ENCODE results near the gene OGDH.
"Not testable (repeated sequence)": the region's sequence is repeated elsewhere in the genome, so short reads cannot be mapped to it uniquely, and the experiment has no call there.

Gene OGDH

GRCh38 chr7:44606341-44607140 is at the start of gene OGDH:
TSS of gene OGDH (plus strand) at chr7:44606627. CDS start at chr7:44624344, 17,717 bp downstream.
- DNase-seq = peak; percentile 99

GRCh38 chr7:44557485-44557884 is 48.9 kb upstream of the OGDH start:
- DNase-seq = no peak

GRCh38 chr7:44559485-44559884 is 46.9 kb upstream of the OGDH start:
- DNase-seq = peak; percentile 18

GRCh38 chr7:44561481-44561880 is 44.9 kb upstream of the OGDH start:
- no peak for DNase-seq

- no peak for DNase-seq
These were observed 44.3 kb upstream of the OGDH start for GRCh38 chr7:44561962-44562621.

- not testable (repeated sequence) for DNase-seq
These were observed 43.8 kb upstream of the OGDH start for GRCh38 chr7:44562622-44562962.

- DNase-seq = no peak
These were observed 43.2 kb upstream of the OGDH start for GRCh38 chr7:44563171-44563679.

GRCh38 chr7:44564606-44565005 is 41.8 kb upstream of the OGDH start:
- DNase-seq = no peak

- DNase-seq = peak; percentile 66
These were observed 41.2 kb upstream of the OGDH start for GRCh38 chr7:44565097-44565794.

GRCh38 chr7:44565795-44566559 is 40.5 kb upstream of the OGDH start:
- no peak for DNase-seq

- no peak for DNase-seq
These were observed 39.7 kb upstream of the OGDH start for GRCh38 chr7:44566680-44567079.

GRCh38 chr7:44567884-44568283 is 38.5 kb upstream of the OGDH start:
- DNase-seq = no peak

- DNase-seq = no peak
These were observed 37.5 kb upstream of the OGDH start for GRCh38 chr7:44568771-44569560.

GRCh38 chr7:44569959-44570358 is 36.5 kb upstream of the OGDH start:
- DNase-seq = no peak

- no peak for DNase-seq
These were observed 33.7 kb upstream of the OGDH start for GRCh38 chr7:44572771-44573170.

GRCh38 chr7:44573464-44574286 is 32.8 kb upstream of the OGDH start, which contains the start of gene DDX56:
TSS of gene DDX56 (minus strand) at chr7:44573908. CDS start at chr7:44573895, 13 bp downstream.
- peak; percentile 97 for DNase-seq

GRCh38 chr7:44574287-44574872 is 32.0 kb upstream of the OGDH start:
- no peak for DNase-seq

GRCh38 chr7:44575054-44575453 is 31.4 kb upstream of the OGDH start:
- DNase-seq = no peak

- DNase-seq = no peak
These were observed 30.2 kb upstream of the OGDH start for GRCh38 chr7:44576228-44576627.

All from femur (tissue), 1 donor.